Measurements from ENCODE around the gene KCNT1. TPM values are rescaled to one million over a fixed set of nuclear protein-coding genes. Genes with fewer than 3 reads are reported as not detected.
A peak's percentile ranks its signal among the peaks of the same experiment; 100 is the strongest.
"Not testable (repeated sequence)": the region's sequence is repeated elsewhere in the genome, so short reads cannot be mapped to it uniquely, and the experiment has no call there.

KCNT1 gene
- total and polyA plus RNA-seq, 5 experiments from 2014 or later = not detected

GRCh38 chr9:135666534-135667462, 35.2 kb upstream of the KCNT1 start:
- peaks cover 0 to 5% (median 0%) of the 10 kb centered on the region in 9 donors for H3K9me3 Mint-ChIP-seq
- ATAC-seq (no peak), DNase-seq (no peak)
- H3K4me1 Mint-ChIP-seq = no peaks in the 10 kb centered on the region
- H3K4me3 Mint-ChIP-seq = no peak overlapping the region
- POLR2A ChIA-PET = no interaction called here
- peaks cover 0 to 3% (median 3%) of the 10 kb centered on the region in 5 donors for H3K27me3 Mint-ChIP-seq
- H3K27ac Mint-ChIP-seq = no peak overlapping the region
- H3K36me3 Mint-ChIP-seq = no peaks in the 10 kb centered on the region

- Mint-ChIP-seq H3K27me3 (peaks cover 0 to 7% (median 3%) of the 10 kb centered on the region in 5 donors), H3K9me3 (peaks cover 0 to 7% (median 0%) of the 10 kb centered on the region in 9 donors), H3K4me1 (no peaks in the 10 kb centered on the region), H3K36me3 (no peaks in the 10 kb centered on the region), H3K27ac (no peak overlapping the region), H3K4me3 (no peak overlapping the region)
- no peak for ATAC-seq
- POLR2A ChIA-PET = no interaction called here
- DNase-seq = no peak
Observed at GRCh38 chr9:135667463-135668001, 34.5 kb upstream of the KCNT1 start.

DNA sequence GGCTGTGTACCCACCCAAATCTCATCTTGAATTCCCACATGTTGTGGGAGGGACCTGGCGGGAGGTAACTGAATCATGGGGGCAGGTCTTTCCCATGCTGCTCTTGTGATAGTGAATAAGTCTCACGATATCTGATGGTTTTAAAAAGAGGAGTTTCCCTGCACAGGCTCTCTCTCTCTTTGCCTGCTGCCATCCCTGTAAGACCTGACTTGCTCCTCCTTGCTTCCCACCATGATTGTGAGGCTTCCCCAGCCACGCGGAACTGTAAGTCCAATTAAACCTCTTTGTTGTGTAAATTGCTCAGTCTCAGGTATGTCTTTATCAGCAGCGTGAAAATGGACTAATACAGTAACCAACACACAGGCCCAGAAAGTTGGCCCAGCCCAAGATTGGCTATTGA, 33.0 kb upstream of the KCNT1 start:
- H3K4me3 Mint-ChIP-seq, POLR2A ChIA-PET, ATAC-seq, H3K27ac Mint-ChIP-seq, H3K27me3 Mint-ChIP-seq, H3K36me3 Mint-ChIP-seq, H3K9me3 Mint-ChIP-seq, DNase-seq, H3K4me1 Mint-ChIP-seq: not testable (repeated sequence)

GRCh38 chr9:135669616-135670285, 32.2 kb upstream of the KCNT1 start:
- DNase-seq (no peak), ATAC-seq (no peak)
- Mint-ChIP-seq H3K36me3 (no peaks in the 10 kb centered on the region), H3K9me3 (peaks cover 0 to 7% (median 0%) of the 10 kb centered on the region in 9 donors), H3K4me3 (no peak overlapping the region), H3K27ac (no peak overlapping the region), H3K27me3 (peaks cover 0 to 11% (median 3%) of the 10 kb centered on the region in 5 donors), H3K4me1 (no peaks in the 10 kb centered on the region)
- POLR2A ChIA-PET = no interaction called here

GRCh38 chr9:135670721-135671590, 31.0 kb upstream of the KCNT1 start:
- ATAC-seq = no peak
- Mint-ChIP-seq H3K4me1 (no peaks in the 10 kb centered on the region), H3K27ac (no peak overlapping the region), H3K27me3 (peaks cover 0 to 7% (median 1%) of the 10 kb centered on the region in 5 donors), H3K4me3 (no peak overlapping the region), H3K9me3 (peaks cover 0 to 7% (median 0%) of the 10 kb centered on the region in 9 donors), H3K36me3 (no peaks in the 10 kb centered on the region)
- POLR2A ChIA-PET = no interaction called here
- no peak for DNase-seq

DNA sequence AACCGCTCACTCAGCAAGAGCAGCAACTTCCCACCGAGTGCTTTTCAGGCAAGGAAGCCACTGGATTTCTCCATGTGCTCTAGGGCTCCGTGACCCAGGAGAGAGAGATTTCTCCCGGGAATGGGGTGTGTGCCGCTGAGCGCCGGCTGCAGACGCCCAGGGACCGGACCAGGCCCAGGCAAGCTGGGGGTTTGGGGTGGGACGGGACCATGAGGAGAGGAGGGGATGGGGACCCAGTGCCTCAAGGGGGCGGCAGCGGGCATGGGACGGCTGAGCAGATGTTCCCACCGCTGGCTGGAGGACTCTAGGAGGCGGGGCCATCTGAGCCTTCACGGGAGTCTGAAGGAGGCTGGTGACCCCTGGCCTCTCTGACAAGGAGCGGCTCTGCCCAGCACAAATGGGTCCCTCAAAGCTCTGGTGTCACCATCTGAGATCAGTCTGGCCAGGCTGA, 30.4 kb upstream of the KCNT1 start:
- Mint-ChIP-seq H3K4me3 (no peak overlapping the region), H3K27ac (no peak overlapping the region), H3K4me1 (no peaks in the 10 kb centered on the region), H3K9me3 (peaks cover 0 to 7% (median 0%) of the 10 kb centered on the region in 9 donors), H3K27me3 (peaks cover 0 to 7% (median 1%) of the 10 kb centered on the region in 5 donors), H3K36me3 (no peaks in the 10 kb centered on the region)
- POLR2A ChIA-PET = no interaction called here
- ATAC-seq (no peak), DNase-seq (no peak)

DNA sequence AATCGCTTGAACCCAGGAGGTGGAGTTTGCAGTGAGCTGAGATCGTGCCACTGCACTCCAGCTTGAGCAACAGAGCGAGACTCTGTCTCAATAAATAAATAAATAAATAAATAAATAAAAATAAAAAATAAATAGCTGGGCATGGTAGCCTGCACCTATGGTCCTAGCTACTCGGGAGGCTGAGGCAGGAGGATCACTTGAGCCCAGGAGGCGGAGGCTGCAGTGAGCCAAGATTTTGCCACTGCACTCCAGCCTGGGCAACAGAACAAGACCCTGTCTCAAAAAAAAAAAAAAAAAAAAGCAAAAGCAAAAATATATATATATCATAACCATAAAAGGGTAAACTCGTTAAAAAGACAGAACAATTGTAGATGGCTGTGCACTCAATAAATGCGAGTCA, 29.2 kb upstream of the KCNT1 start:
- H3K27me3 Mint-ChIP-seq, POLR2A ChIA-PET, H3K9me3 Mint-ChIP-seq, H3K36me3 Mint-ChIP-seq, H3K4me3 Mint-ChIP-seq, DNase-seq, H3K27ac Mint-ChIP-seq, H3K4me1 Mint-ChIP-seq, ATAC-seq: not testable (repeated sequence)

DNA sequence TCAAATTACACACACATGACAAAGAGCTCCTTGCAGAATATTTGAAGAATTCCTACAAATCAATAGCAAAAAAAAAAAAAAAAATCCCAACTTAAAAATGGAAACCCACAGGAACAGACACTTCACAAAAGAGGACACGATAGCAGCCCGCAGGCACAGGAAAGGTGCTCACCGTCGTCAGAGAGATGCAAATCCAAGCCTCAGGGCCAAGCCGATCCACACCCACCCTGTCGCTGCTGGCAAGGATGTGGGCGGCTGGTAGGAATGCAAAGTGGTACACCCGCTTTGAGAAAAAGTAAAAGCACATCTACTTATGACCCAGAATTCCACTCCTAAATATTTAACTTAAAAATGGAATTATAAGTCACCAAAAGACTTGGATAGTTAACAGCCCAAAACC, 28.0 kb upstream of the KCNT1 start:
- H3K27ac Mint-ChIP-seq = no peak overlapping the region
- no peaks in the 10 kb centered on the region for H3K36me3 Mint-ChIP-seq
- DNase-seq (no peak), ATAC-seq (no peak)
- peaks cover 0 to 4% (median 0%) of the 10 kb centered on the region in 9 donors for H3K9me3 Mint-ChIP-seq
- H3K4me1 Mint-ChIP-seq = no peaks in the 10 kb centered on the region
- peaks cover 0 to 7% (median 0%) of the 10 kb centered on the region in 5 donors for H3K27me3 Mint-ChIP-seq
- H3K4me3 Mint-ChIP-seq = no peak overlapping the region
- POLR2A ChIA-PET = no interaction called here

DNA sequence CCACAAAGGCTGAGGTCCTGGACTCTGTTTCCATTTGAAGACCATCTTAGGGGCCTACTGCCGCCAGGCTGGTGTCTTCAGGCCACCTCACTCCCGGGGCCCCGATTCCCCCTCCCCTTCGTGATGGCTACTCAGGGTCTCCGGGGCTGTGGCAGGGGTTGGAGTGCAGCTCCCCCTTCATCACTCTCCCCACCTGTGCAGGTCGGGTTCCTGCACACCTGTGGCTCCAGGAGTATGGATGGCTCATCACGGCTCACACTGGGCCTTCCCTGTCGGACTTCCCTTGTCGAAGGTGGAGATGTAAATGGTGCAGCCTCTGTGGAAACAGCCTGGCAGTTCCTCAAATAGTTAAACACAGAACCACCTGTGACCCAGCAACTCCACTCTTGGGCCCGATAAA, 27.0 kb upstream of the KCNT1 start:
- Mint-ChIP-seq H3K4me3 (no peak overlapping the region), H3K27me3 (peaks cover 0 to 7% (median 0%) of the 10 kb centered on the region in 5 donors), H3K9me3 (peaks cover 0 to 2% (median 0%) of the 10 kb centered on the region in 9 donors), H3K27ac (no peak overlapping the region), H3K4me1 (no peaks in the 10 kb centered on the region), H3K36me3 (no peaks in the 10 kb centered on the region)
- ATAC-seq = no peak
- POLR2A ChIA-PET = no interaction called here
- DNase-seq = peak in 1 of 10 donors; percentile 51

DNA sequence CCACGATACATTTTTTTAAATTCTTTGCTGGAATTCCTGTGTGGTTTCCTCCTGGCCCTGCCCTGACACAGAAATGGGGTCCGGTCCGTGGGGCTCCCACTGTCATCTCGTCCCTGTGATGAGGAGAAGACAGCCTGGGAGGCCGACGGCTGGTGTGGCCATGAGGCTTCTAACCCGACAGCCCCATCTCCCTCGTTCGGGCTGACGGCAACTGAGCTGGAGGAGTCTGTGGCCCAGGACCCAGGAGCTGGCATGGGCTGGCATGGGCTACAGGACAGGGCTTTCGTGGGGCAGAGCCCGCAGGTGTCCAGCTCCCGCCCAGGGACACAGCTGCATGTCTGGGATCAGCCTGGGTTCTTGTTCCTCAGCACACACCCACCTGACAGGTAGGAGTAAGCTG, 25.1 kb upstream of the KCNT1 start:
- POLR2A ChIA-PET = no interaction called here
- H3K36me3 Mint-ChIP-seq = no peaks in the 10 kb centered on the region
- peaks cover 0 to 7% (median 3%) of the 10 kb centered on the region in 5 donors for H3K27me3 Mint-ChIP-seq
- H3K9me3 Mint-ChIP-seq = peaks cover 0 to 2% (median 0%) of the 10 kb centered on the region in 9 donors
- DNase-seq (no peak), ATAC-seq (no peak)
- peaks cover 0 to 3% (median 0%) of the 10 kb centered on the region in 4 donors for H3K4me1 Mint-ChIP-seq
- no peak overlapping the region for H3K4me3 Mint-ChIP-seq
- no peak overlapping the region for H3K27ac Mint-ChIP-seq

- peaks cover 0 to 8% (median 3%) of the 10 kb centered on the region in 5 donors for H3K27me3 Mint-ChIP-seq
- POLR2A ChIA-PET = no interaction called here
- ATAC-seq (no peak), DNase-seq (no peak)
- no peak overlapping the region for H3K27ac Mint-ChIP-seq
- no peaks in the 10 kb centered on the region for H3K36me3 Mint-ChIP-seq
- no peaks in the 10 kb centered on the region for H3K9me3 Mint-ChIP-seq
- peaks cover 0 to 3% (median 0%) of the 10 kb centered on the region in 4 donors for H3K4me1 Mint-ChIP-seq
- H3K4me3 Mint-ChIP-seq = no peak overlapping the region
Observed at GRCh38 chr9:135677641-135678168, 24.3 kb upstream of the KCNT1 start.

All from naive thymus-derived CD8-positive, alpha-beta T cell (primary cell).